Measurements from ENCODE around the gene GPM6B.

Gene GPM6B

DNA sequence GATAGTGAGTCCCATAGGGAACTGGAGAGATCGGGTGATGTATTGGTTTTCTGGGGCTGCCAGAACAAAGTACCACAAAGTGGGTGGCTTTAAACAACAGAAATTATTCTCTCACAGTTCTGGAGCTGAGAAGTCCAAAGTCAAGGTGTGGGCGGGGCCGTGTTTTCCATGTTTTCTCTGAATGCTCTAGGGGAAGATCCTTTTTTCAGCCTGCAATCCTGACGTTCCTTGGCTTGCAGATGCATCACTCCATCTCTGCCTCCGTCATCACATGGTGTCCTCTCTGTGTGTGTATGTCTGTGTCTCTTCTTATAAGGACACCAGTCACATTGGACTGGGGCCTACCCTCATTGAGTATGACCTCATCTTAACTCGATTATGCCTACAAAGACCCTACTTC, 7.9 kb upstream of the GPM6B start:
- no peaks in the 10 kb centered on the region for H3K9me3 ChIP-seq (ENCODE audit: control insufficient read depth in 2 of 2, low read length in 2 of 2)
- H3K27me3 ChIP-seq (ENCODE audit: control insufficient read depth in 1 of 2, insufficient read depth in 2 of 2, low read length in 2 of 2) = peaks cover 0 to 19% of the 10 kb centered on the region in 2 donors
- no peak overlapping the region for H3K9ac ChIP-seq (ENCODE audit: low read length in 2 of 2)
- no peaks in the 10 kb centered on the region for H3K36me3 ChIP-seq (ENCODE audit: control insufficient read depth in 2 of 2, insufficient read depth in 2 of 2, low read length in 2 of 2)
- no peak overlapping the region for H3K27ac ChIP-seq (ENCODE audit: low read length)
- no peaks in the 10 kb centered on the region for H3K4me1 ChIP-seq (ENCODE audit: control insufficient read depth, insufficient read depth, low read length)
- H3K4me3 ChIP-seq (ENCODE audit: low read length in 2 of 2) = no peak overlapping the region

DNA sequence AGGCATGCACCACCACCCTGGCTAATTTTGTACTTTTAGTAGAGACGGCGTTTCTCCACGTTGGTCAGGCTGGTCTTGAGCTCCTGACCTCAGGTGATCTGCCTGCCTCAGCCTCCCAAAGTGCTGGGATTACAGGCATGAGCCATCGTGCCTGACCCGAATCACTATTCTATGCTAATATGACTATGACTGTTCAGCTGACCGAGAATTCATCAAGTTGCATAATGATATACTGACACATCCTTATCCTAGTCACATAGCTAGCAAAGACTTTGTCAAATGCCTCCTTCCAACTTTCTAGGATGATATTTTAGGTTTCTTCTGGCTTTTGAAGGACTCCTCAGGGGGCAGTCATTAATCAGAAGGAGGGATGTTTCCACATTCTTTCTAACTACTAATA, 4.8 kb upstream of the GPM6B start:
- Histone ChIP-seq H3K27me3 (ENCODE audit: control insufficient read depth in 1 of 2, insufficient read depth in 2 of 2, low read length in 2 of 2) (peaks cover 0 to 13% of the 10 kb centered on the region in 2 donors), H3K9me3 (ENCODE audit: control insufficient read depth in 2 of 2, low read length in 2 of 2) (no peaks in the 10 kb centered on the region), H3K27ac (ENCODE audit: low read length) (no peak overlapping the region), H3K9ac (ENCODE audit: low read length in 2 of 2) (no peak overlapping the region), H3K36me3 (ENCODE audit: control insufficient read depth in 2 of 2, insufficient read depth in 2 of 2, low read length in 2 of 2) (no peaks in the 10 kb centered on the region), H3K4me3 (ENCODE audit: low read length in 2 of 2) (no peak overlapping the region), H3K4me1 (ENCODE audit: control insufficient read depth, insufficient read depth, low read length) (no peaks in the 10 kb centered on the region)

DNA sequence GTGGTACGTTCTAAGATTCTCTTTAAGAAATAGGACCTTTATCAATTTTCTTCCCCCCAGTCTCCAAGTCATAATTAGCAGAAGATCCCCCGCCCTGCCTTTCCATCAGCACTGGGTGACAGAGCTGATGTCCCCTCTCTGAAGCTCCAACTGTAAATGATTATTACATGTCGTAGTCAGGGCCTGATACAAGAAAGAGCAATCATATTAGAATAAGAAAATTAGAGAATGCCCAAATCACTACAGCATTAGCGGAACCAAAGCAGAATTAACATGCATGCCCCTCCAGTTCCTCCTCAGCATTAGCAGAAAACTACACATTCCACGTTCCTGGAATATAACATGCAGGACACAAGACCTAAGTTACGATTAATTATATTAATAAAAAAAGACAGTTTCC, 717 bp downstream of the GPM6B start:
- H3K9me3 ChIP-seq (ENCODE audit: control insufficient read depth in 2 of 2, low read length in 2 of 2) = no peaks in the 10 kb centered on the region
- no peaks in the 10 kb centered on the region for H3K36me3 ChIP-seq (ENCODE audit: control insufficient read depth in 2 of 2, insufficient read depth in 2 of 2, low read length in 2 of 2)
- no peaks in the 10 kb centered on the region for H3K4me1 ChIP-seq (ENCODE audit: control insufficient read depth, insufficient read depth, low read length)
- H3K9ac ChIP-seq (ENCODE audit: low read length in 2 of 2) = no peak overlapping the region
- H3K4me3 ChIP-seq (ENCODE audit: low read length in 2 of 2) = no peak overlapping the region
- no peak overlapping the region for H3K27ac ChIP-seq (ENCODE audit: low read length)
- H3K27me3 ChIP-seq (ENCODE audit: control insufficient read depth in 1 of 2, insufficient read depth in 2 of 2, low read length in 2 of 2) = peaks cover 0 to 8% of the 10 kb centered on the region in 2 donors

DNA sequence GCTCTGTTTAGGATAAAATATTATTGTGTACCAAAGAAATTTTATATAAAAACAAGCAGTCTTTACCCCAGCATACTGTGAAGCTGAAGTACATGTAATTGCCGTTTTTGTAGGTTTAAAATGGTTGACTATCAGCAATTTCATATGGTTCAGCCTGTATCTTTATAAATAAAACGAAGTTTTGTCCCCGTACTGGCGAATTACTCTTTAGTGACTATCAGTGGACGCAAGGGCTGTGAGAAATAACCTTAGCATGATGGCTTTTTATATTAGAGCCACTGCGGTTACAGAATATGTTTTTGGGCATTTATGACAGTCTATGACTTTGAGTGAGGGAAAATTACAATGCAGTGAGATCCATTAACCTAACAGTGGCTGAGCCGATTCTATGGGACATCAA, 1.2 kb downstream of the GPM6B start:
- no peaks in the 10 kb centered on the region for H3K36me3 ChIP-seq (ENCODE audit: control insufficient read depth in 2 of 2, insufficient read depth in 2 of 2, low read length in 2 of 2)
- no peak overlapping the region for H3K27ac ChIP-seq (ENCODE audit: low read length)
- no peak overlapping the region for H3K4me3 ChIP-seq (ENCODE audit: low read length in 2 of 2)
- no peaks in the 10 kb centered on the region for H3K9me3 ChIP-seq (ENCODE audit: control insufficient read depth in 2 of 2, low read length in 2 of 2)
- no peak overlapping the region for H3K9ac ChIP-seq (ENCODE audit: low read length in 2 of 2)
- H3K4me1 ChIP-seq (ENCODE audit: control insufficient read depth, insufficient read depth, low read length) = no peaks in the 10 kb centered on the region
- H3K27me3 ChIP-seq (ENCODE audit: control insufficient read depth in 1 of 2, insufficient read depth in 2 of 2, low read length in 2 of 2) = peaks cover 0 to 8% of the 10 kb centered on the region in 2 donors

DNA sequence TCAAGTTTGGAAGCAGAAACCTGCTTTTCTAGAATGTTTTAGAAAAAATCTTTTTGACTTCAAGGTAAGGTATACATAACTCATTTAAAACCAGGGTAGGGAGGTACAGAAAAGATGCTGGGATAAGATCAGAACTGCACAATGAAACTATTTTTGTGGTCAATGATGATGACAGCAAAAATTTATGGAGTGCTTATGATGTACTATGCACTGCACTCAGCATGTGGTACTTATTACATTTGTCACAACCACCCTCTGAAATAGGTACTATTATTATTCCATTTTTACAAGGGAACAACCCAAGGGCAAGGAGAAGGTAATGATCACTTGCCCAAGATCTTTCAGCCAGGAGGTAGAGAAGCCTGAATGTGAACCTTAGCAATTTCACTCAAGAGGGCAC, 8.0 kb downstream of the GPM6B start:
- Histone ChIP-seq H3K4me1 (ENCODE audit: control insufficient read depth, insufficient read depth, low read length) (no peaks in the 10 kb centered on the region), H3K4me3 (ENCODE audit: low read length in 2 of 2) (no peak overlapping the region), H3K27ac (ENCODE audit: low read length) (no peak overlapping the region), H3K9me3 (ENCODE audit: control insufficient read depth in 2 of 2, low read length in 2 of 2) (no peaks in the 10 kb centered on the region), H3K9ac (ENCODE audit: low read length in 2 of 2) (no peak overlapping the region), H3K36me3 (ENCODE audit: control insufficient read depth in 2 of 2, insufficient read depth in 2 of 2, low read length in 2 of 2) (no peaks in the 10 kb centered on the region), H3K27me3 (ENCODE audit: control insufficient read depth in 1 of 2, insufficient read depth in 2 of 2, low read length in 2 of 2) (peaks cover 0 to 2% of the 10 kb centered on the region in 2 donors)

DNA sequence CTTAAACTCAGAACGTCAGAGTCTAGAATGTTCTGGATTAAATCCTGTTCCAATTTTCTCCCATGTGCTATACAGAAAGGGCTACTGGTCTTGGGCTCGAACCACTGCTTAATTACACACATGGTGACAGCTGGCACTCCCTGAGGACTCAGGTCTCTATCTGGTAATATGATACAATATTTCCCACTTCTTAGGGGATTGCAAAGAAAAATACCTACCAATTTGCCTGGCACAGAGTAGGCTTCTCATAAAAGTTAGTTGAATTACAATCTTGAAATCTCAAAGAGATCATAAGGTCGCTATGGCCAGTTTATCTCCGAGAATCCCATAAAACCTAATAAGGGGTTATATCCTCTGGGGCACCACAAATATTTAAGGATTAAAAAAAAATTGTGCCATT, 8.6 kb downstream of the GPM6B start:
- Histone ChIP-seq H3K9me3 (ENCODE audit: control insufficient read depth in 2 of 2, low read length in 2 of 2) (no peaks in the 10 kb centered on the region), H3K27ac (ENCODE audit: low read length) (no peak overlapping the region), H3K9ac (ENCODE audit: low read length in 2 of 2) (no peak overlapping the region), H3K36me3 (ENCODE audit: control insufficient read depth in 2 of 2, insufficient read depth in 2 of 2, low read length in 2 of 2) (no peaks in the 10 kb centered on the region), H3K4me3 (ENCODE audit: low read length in 2 of 2) (no peak overlapping the region), H3K27me3 (ENCODE audit: control insufficient read depth in 1 of 2, insufficient read depth in 2 of 2, low read length in 2 of 2) (peaks cover 0 to 2% of the 10 kb centered on the region in 2 donors), H3K4me1 (ENCODE audit: control insufficient read depth, insufficient read depth, low read length) (no peaks in the 10 kb centered on the region)

DNA sequence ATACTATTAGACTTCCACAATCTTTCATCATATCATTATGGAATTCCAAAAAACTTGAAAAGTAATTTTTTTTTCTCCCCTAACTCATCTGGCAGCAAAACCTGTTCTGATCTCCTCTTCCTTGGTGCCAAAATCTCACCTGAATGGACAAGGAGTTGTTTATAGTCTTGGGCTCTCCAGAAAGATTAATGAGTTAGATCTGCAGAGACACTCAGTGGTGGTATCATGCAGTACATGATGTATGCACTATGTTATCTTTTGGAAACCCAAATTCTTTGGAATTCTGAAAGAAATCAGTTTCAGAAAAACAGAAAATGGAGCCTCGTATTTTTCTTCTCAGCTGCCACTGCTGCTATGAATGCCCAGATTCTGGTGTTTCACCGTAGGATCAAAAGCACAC, 11.7 kb downstream of the GPM6B start:
- H3K4me1 ChIP-seq (ENCODE audit: control insufficient read depth, insufficient read depth, low read length) = no peaks in the 10 kb centered on the region

DNA sequence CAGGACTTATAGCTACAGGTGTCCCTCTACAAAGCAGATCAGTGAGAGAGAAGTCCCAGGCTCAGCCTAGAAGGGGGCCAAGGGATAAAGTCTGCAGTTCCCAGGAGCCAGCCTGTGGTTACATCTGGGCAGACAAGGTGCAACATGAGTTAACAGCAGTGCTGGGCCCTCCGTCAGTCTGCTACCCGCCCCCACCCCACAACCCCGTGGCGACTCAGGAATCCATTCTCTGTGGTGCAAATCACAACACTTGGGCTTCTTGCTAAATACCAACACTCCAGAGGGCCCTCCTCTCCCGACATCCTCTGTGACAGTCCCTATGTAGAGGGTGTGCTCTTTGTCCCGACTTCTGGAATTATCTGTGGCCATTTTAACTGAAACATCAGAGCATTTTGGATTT, 13.8 kb downstream of the GPM6B start:
- Histone ChIP-seq H3K4me1 (ENCODE audit: control insufficient read depth, insufficient read depth, low read length) (no peaks in the 10 kb centered on the region), H3K9me3 (ENCODE audit: control insufficient read depth in 2 of 2, low read length in 2 of 2) (peaks cover 0 to 8% of the 10 kb centered on the region in 2 donors), H3K27ac (ENCODE audit: low read length) (no peak overlapping the region)

More for the DNA sequence above, 11.7 kb downstream of the GPM6B start:
- Histone ChIP-seq H3K27me3 (ENCODE audit: control insufficient read depth in 1 of 2, insufficient read depth in 2 of 2, low read length in 2 of 2) (peaks cover 0 to 6% of the 10 kb centered on the region in 2 donors), H3K4me3 (ENCODE audit: low read length in 2 of 2) (no peak overlapping the region), H3K36me3 (ENCODE audit: control insufficient read depth in 2 of 2, insufficient read depth in 2 of 2, low read length in 2 of 2) (no peaks in the 10 kb centered on the region), H3K9me3 (ENCODE audit: control insufficient read depth in 2 of 2, low read length in 2 of 2) (peaks cover 0 to under 1% of the 10 kb centered on the region in 2 donors), H3K27ac (ENCODE audit: low read length) (no peak overlapping the region), H3K9ac (ENCODE audit: low read length in 2 of 2) (no peak overlapping the region)

DNA sequence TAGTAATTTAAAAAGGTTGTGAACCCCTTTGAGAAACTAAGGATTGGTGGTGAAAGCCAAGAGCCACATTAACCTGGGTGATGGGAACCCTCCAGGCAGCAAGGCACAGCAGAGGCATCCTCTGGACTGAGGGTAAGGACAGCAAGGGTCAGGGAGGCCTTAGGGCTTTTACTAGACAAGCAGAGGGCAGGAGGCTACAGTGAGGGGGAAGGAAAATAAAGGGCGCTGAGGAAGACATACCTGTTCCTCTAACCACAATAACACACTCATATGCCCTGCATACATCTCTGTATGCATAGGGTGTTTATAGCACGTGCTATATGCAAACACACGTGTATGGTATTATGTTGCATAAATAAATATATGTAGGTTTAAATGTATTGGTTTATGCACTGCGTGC, 18.7 kb downstream of the GPM6B start:
- H3K4me1 ChIP-seq (ENCODE audit: control insufficient read depth, insufficient read depth, low read length) = no peaks in the 10 kb centered on the region

More for the DNA sequence above, 13.8 kb downstream of the GPM6B start:
- Histone ChIP-seq H3K9ac (ENCODE audit: low read length in 2 of 2) (no peak overlapping the region), H3K4me3 (ENCODE audit: low read length in 2 of 2) (no peak overlapping the region), H3K36me3 (ENCODE audit: control insufficient read depth in 2 of 2, insufficient read depth in 2 of 2, low read length in 2 of 2) (no peaks in the 10 kb centered on the region), H3K27me3 (ENCODE audit: control insufficient read depth in 1 of 2, insufficient read depth in 2 of 2, low read length in 2 of 2) (peaks cover 0 to 9% of the 10 kb centered on the region in 2 donors)

DNA sequence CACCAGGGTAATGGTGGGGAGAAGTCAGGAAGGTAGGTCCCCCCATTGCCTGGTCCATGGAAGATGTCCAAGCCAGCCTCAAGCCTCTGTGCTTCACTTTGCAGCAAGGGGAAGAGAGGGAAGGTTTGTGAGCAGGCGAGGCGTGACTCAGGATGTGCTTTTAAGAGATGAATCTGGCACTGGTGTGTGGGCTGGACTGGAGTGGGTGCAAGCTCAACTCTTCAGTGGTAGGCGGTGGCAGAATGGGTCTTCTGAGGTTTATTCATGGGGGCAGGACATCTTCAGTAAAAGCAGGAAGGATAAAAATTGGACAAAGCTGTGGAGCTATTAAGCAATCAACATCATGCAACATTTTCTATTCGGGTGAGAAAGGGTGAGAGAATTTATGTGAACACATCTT, 19.4 kb downstream of the GPM6B start:
- H3K27me3 ChIP-seq (ENCODE audit: control insufficient read depth in 1 of 2, insufficient read depth in 2 of 2, low read length in 2 of 2) = peaks cover 0 to 16% of the 10 kb centered on the region in 2 donors
- H3K27ac ChIP-seq (ENCODE audit: low read length) = no peak overlapping the region

More for the DNA sequence above, 18.7 kb downstream of the GPM6B start:
- H3K27ac ChIP-seq (ENCODE audit: low read length) = no peak overlapping the region
- peaks cover 0 to 19% of the 10 kb centered on the region in 2 donors for H3K27me3 ChIP-seq (ENCODE audit: control insufficient read depth in 1 of 2, insufficient read depth in 2 of 2, low read length in 2 of 2)
- H3K36me3 ChIP-seq (ENCODE audit: control insufficient read depth in 2 of 2, insufficient read depth in 2 of 2, low read length in 2 of 2) = no peaks in the 10 kb centered on the region
- H3K9ac ChIP-seq (ENCODE audit: low read length in 2 of 2) = no peak overlapping the region
- H3K9me3 ChIP-seq (ENCODE audit: control insufficient read depth in 2 of 2, low read length in 2 of 2) = peaks cover 0 to 8% of the 10 kb centered on the region in 2 donors
- no peak overlapping the region for H3K4me3 ChIP-seq (ENCODE audit: low read length in 2 of 2)

DNA sequence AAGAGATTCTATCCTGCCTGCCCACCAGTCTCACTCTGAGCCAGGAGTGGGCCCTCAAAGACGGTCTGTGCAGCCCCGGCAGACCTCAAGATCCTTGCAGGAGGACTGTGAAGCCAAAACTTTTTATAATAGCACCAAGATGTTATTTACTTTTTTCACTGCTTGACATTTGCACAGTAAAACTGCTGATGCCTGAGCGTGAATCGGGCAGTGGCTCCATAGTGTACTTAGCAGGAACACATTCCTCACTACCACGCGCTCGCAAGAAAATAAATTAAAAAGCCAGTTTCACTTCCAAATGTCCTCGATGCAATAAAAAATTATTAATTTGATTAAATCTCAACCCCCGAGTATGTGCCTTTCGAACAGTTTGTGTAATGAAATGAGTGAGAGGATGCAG, 22.5 kb downstream of the GPM6B start:
- Histone ChIP-seq H3K4me1 (ENCODE audit: control insufficient read depth, insufficient read depth, low read length) (no peaks in the 10 kb centered on the region), H3K36me3 (ENCODE audit: control insufficient read depth in 2 of 2, insufficient read depth in 2 of 2, low read length in 2 of 2) (no peaks in the 10 kb centered on the region), H3K27me3 (ENCODE audit: control insufficient read depth in 1 of 2, insufficient read depth in 2 of 2, low read length in 2 of 2) (peaks cover 0 to 13% of the 10 kb centered on the region in 2 donors), H3K9me3 (ENCODE audit: control insufficient read depth in 2 of 2, low read length in 2 of 2) (no peaks in the 10 kb centered on the region), H3K9ac (ENCODE audit: low read length in 2 of 2) (no peak overlapping the region), H3K27ac (ENCODE audit: low read length) (no peak overlapping the region), H3K4me3 (ENCODE audit: low read length in 2 of 2) (no peak overlapping the region)

More for the DNA sequence above, 19.4 kb downstream of the GPM6B start:
- H3K4me3 ChIP-seq (ENCODE audit: low read length in 2 of 2) = no peak overlapping the region
- no peak overlapping the region for H3K9ac ChIP-seq (ENCODE audit: low read length in 2 of 2)
- no peaks in the 10 kb centered on the region for H3K36me3 ChIP-seq (ENCODE audit: control insufficient read depth in 2 of 2, insufficient read depth in 2 of 2, low read length in 2 of 2)
- H3K9me3 ChIP-seq (ENCODE audit: control insufficient read depth in 2 of 2, low read length in 2 of 2) = peaks cover 0 to 8% of the 10 kb centered on the region in 2 donors
- H3K4me1 ChIP-seq (ENCODE audit: control insufficient read depth, insufficient read depth, low read length) = no peaks in the 10 kb centered on the region

Data from stomach smooth muscle (tissue), 2 donors.